H1 (cell line): ENCODE data around the gene PCSK9. TPM values are rescaled to one million over a fixed set of nuclear protein-coding genes. Genes with fewer than 3 reads are reported as not detected.

Experiments
- CTCF ChIA-PET: fragments of 300-600 bp; sonication (Branson Sonifier 250); formaldehyde crosslinking; loops from one replicate; lab custom pipeline; 2021; ENCODE audit not compliant: partially characterized antibody; lab: Charles Lee
- POLR2A ChIA-PET: fragments of 300-600 bp; sonication (Branson Sonifier 250); formaldehyde crosslinking; loops from one replicate; lab custom pipeline; 2021; ENCODE audit warnings: inconsistent platforms; ENCODE audit not compliant: partially characterized antibody; lab: Charles Lee
- DNase-seq, 2 experiments: peaks; one replicate each; pipeline versions ENCODE4 v3.0.0 to v3.0.0-alpha.2; 2010 to 2022; ENCODE audit warnings: low spot score in 2 of 2, low read depth in 1 of 2, mixed read lengths in 1 of 2
- FAIRE-seq: peaks from 2 replicates; lab custom pipeline; 2011; peaks lifted over from hg19 to GRCh38; lab: Jason Lieb, UNC
- H2AFZ ChIP-seq: 2 replicates; pipeline ENCODE4 v1.8.1; 2012; ENCODE audit warnings: low read length, inconsistent platforms
- H2AK5ac ChIP-seq: 2 replicates; pipeline ENCODE4 v1.6.1; 2013; ENCODE audit warnings: low read depth, low read length
- H2BK120ac ChIP-seq: replicated peaks from 2 replicates; pipeline ENCODE3; 2013; ENCODE audit warnings: low read depth, low read length, inconsistent platforms
- H2BK12ac ChIP-seq: 2 replicates; pipeline ENCODE4 v1.6.1; 2013; ENCODE audit warnings: low read depth, low read length
- H2BK15ac ChIP-seq: 2 replicates; pipeline ENCODE4 v1.6.1; 2013; ENCODE audit warnings: low read length
- H2BK20ac ChIP-seq: 2 replicates; pipeline ENCODE4 v1.6.1; 2013; ENCODE audit warnings: low read length
- H2BK5ac ChIP-seq: 2 replicates; pipeline ENCODE4 v1.6.1; 2013; ENCODE audit warnings: low read depth, low read length
- H3K14ac ChIP-seq: 2 replicates; pipeline ENCODE4 v1.6.1; 2013; ENCODE audit warnings: inconsistent platforms; ENCODE audit not compliant: insufficient read length
- H3K18ac ChIP-seq: 2 replicates; pipeline ENCODE4 v1.6.1; 2013; ENCODE audit warnings: low read length; ENCODE audit errors: extremely low read depth
- H3K23ac ChIP-seq: 2 replicates; pipeline ENCODE4 v1.6.1; 2013; ENCODE audit warnings: inconsistent platforms; ENCODE audit not compliant: insufficient read length
- H3K23me2 ChIP-seq: 2 replicates; pipeline ENCODE4 v1.6.1; 2013; ENCODE audit warnings: low read depth, low read length
- H3K27ac ChIP-seq: 2 replicates; pipeline ENCODE4 v1.6.1; 2011; ENCODE audit warnings: low read depth, low read length, inconsistent platforms
- H3K27me3 ChIP-seq, 4 experiments: replicated peaks in 1 of 4; 1 replicate in 1 of 4; 2 replicates in 3 of 4; pipeline versions ENCODE4 v1.6.1 to v1.8.1; 2011 to 2013; ENCODE audit warnings: low read length in 3 of 4, mild to moderate bottlenecking in 3 of 4, inconsistent platforms in 2 of 4, mixed read lengths in 2 of 4, moderate library complexity in 1 of 4; ENCODE audit not compliant: control insufficient read depth in 3 of 4, insufficient read depth in 3 of 4; ENCODE audit errors: extremely low read depth in 1 of 4
- H3K36me3 ChIP-seq, 4 experiments: 2 replicates each; pipeline versions ENCODE4 v1.6.1 to v1.8.1; 2011 to 2013; ENCODE audit warnings: mild to moderate bottlenecking in 4 of 4, low read length in 3 of 4, moderate library complexity in 2 of 4, control low read depth in 1 of 4, inconsistent platforms in 1 of 4; ENCODE audit not compliant: insufficient read depth in 4 of 4, control insufficient read depth in 2 of 4
- H3K4ac ChIP-seq: replicated peaks from 2 replicates; pipeline ENCODE3; 2013; ENCODE audit warnings: low read length, low read depth, mixed read lengths, inconsistent platforms; ENCODE audit not compliant: insufficient read length
- H3K4me1 ChIP-seq, 4 experiments: replicated peaks in 1 of 4; 1 replicate in 1 of 4; 2 replicates in 3 of 4; pipeline versions ENCODE4 v1.6.1 to v1.8.1; 2011 to 2013; ENCODE audit warnings: low read length in 3 of 4, inconsistent platforms in 2 of 4, mixed read lengths in 1 of 4; ENCODE audit not compliant: insufficient read depth in 4 of 4, control insufficient read depth in 3 of 4
- H3K4me2 ChIP-seq, 2 experiments: 2 replicates each; pipeline versions ENCODE4 v1.6.1 to v1.8.1; 2011 to 2013; ENCODE audit warnings: low read depth in 2 of 2, low read length in 2 of 2, control low read depth in 1 of 2, inconsistent platforms in 1 of 2, mild to moderate bottlenecking in 1 of 2; ENCODE audit not compliant: insufficient read depth in 1 of 2
- H3K4me3 ChIP-seq, 4 experiments: fragments of 200-600, 300-600 bp in 1 of 4; sonication (generic), shearing (Covaris generic), sonication (Bioruptor Twin) in 1 of 4; 2 replicates each; pipeline versions ENCODE4 v1.5.1 to v1.8.1; 2011 to 2016; ENCODE audit warnings: low read length in 4 of 4, low read depth in 3 of 4, control low read depth in 2 of 4, inconsistent platforms in 2 of 4, mild to moderate bottlenecking in 2 of 4, mixed read lengths in 1 of 4, moderate library complexity in 1 of 4; ENCODE audit not compliant: insufficient read depth in 2 of 4; ENCODE audit errors: extremely low read depth in 1 of 4
- H3K56ac ChIP-seq: replicated peaks from 2 replicates; pipeline ENCODE3; 2013; ENCODE audit warnings: low read depth, mild to moderate bottlenecking, mixed read lengths, low read length, inconsistent platforms; ENCODE audit not compliant: insufficient read length
- H3K79me1 ChIP-seq: 2 replicates; pipeline ENCODE4 v1.6.1; 2013; ENCODE audit warnings: low read depth, low read length, control low read depth
- H3K79me2 ChIP-seq, 2 experiments: 2 replicates each; pipeline versions ENCODE4 v1.6.1 to v1.8.1; 2012 to 2013; ENCODE audit warnings: low read length in 2 of 2, mild to moderate bottlenecking in 2 of 2, inconsistent platforms in 1 of 2; ENCODE audit not compliant: insufficient read depth in 2 of 2, control insufficient read depth in 1 of 2
- H3K9ac ChIP-seq, 4 experiments: replicated peaks in 1 of 4; 1 replicate in 1 of 4; 2 replicates in 3 of 4; pipeline versions ENCODE4 v1.6.1 to v1.8.1; 2011 to 2013; ENCODE audit warnings: low read depth in 3 of 4, low read length in 3 of 4, control low read depth in 2 of 4, mild to moderate bottlenecking in 2 of 4, moderate library complexity in 2 of 4, inconsistent platforms in 1 of 4; ENCODE audit errors: extremely low read depth in 1 of 4
- H3K9me3 ChIP-seq, 2 experiments: 2 replicates each; pipeline versions ENCODE4 v1.6.1 to v1.8.1; 2012 to 2013; ENCODE audit warnings: mild to moderate bottlenecking in 2 of 2, moderate library complexity in 2 of 2, control low read depth in 1 of 2, inconsistent platforms in 1 of 2, low read depth in 1 of 2, low read length in 1 of 2, mixed read lengths in 1 of 2; ENCODE audit not compliant: insufficient read depth in 2 of 2
- H4K20me1 ChIP-seq, 2 experiments: replicated peaks in 1 of 2; 2 replicates each; pipeline versions ENCODE3 to v1.8.1; 2011 to 2013; ENCODE audit warnings: inconsistent platforms in 2 of 2, low read length in 2 of 2, mild to moderate bottlenecking in 1 of 2; ENCODE audit not compliant: insufficient read depth in 2 of 2, control insufficient read depth in 1 of 2
- H4K5ac ChIP-seq: 2 replicates; pipeline ENCODE4 v1.6.1; 2013; ENCODE audit warnings: low read length, low read depth, mixed read lengths, inconsistent platforms; ENCODE audit not compliant: insufficient read length
- H4K8ac ChIP-seq: 2 replicates; pipeline ENCODE4 v1.8.0; 2013; ENCODE audit warnings: mild to moderate bottlenecking, moderate library complexity, low read length, inconsistent platforms; ENCODE audit not compliant: insufficient read depth; ENCODE audit errors: extremely low read depth
- H4K91ac ChIP-seq: replicated peaks from 2 replicates; pipeline ENCODE3; 2013; ENCODE audit warnings: low read length, mixed read lengths, inconsistent platforms; ENCODE audit not compliant: insufficient read length
- CBX8 ChIP-seq: fragments of 300-800, 300-1000 bp; sonication (generic); IDR thresholded peaks from 2 replicates; pipeline ENCODE4 v1.7.1; 2016; ENCODE audit warnings: low read depth, low read length, borderline replicate concordance
- WGBS, 2 experiments: shearing (Covaris generic) in 1 of 2; methylation state at CpG; one replicate each; pipeline versions ENCODE4 v1.1.6 to v1.1.7; 2013 to 2015; ENCODE audit warnings: low lambda C conversion rate in 2 of 2, mixed read lengths in 2 of 2, inconsistent platforms in 1 of 2, low coverage in 1 of 2, missing lambda C conversion rate in 1 of 2; ENCODE audit not compliant: insufficient replicate concordance in 2 of 2, insufficient coverage in 1 of 2, insufficient read length in 1 of 2; ENCODE audit errors: extremely low coverage in 1 of 2, missing lambda C conversion rate in 1 of 2; 5-methylcytosine and 5-hydroxymethylcytosine counted together
- polyA plus RNA-seq, 7 experiments: library from polyadenylated mRNA; depleted of rRNA in 3 of 7; stranded (reverse) in 5 of 7; unstranded in 2 of 7; fragments of >200 nt in 5 of 7; fragments of 200-250 nt in 2 of 7; gene quantifications; 1 replicate in 5 of 7; 2 replicates in 1 of 7; 4 replicates in 1 of 7; pipeline versions ENCODE4 v1.2.1 to v1.2.3, GENCODE V29; 2011 to 2013; ENCODE audit warnings: missing spikeins in 2 of 7, mixed read lengths in 2 of 7
- total RNA-seq: library from RNA; stranded (reverse); fragmentation: NEBNext Ultra II Directional; extraction: Animal tissue kit (Norgen Biotek cat#: 25700); gene quantifications from 2 replicates; pipeline ENCODE4 v1.2.1, GENCODE V29; 2021

PCSK9 gene
- total and polyA plus RNA-seq, 2 of the 8 experiments (the other 6 are each of a cell fraction or from before 2014, with no cell fraction given): 22.3 to 32.3 TPM

- no peaks in the 10 kb centered on the region for H3K27me3 ChIP-seq
- no peak overlapping the region for H3K9ac ChIP-seq
- H3K27ac ChIP-seq: no peak overlapping the region
- H4K5ac ChIP-seq: no peak overlapping the region
- H3K36me3 ChIP-seq: peaks cover 18 to 47% (median 41%) of the 10 kb centered on the region in 4 experiments
- H4K20me1 ChIP-seq: no peaks in the 10 kb centered on the region
- 88% methylated on average over 2 of the region's 2 CpGs; no CpG with 5 or more reads in 1 of the 2 experiments for WGBS, 2 experiments
- H2BK15ac ChIP-seq: no peak overlapping the region
- H2BK20ac ChIP-seq: no peak overlapping the region
- no peaks in the 10 kb centered on the region for H3K9me3 ChIP-seq
- H4K91ac ChIP-seq: no peak overlapping the region
- H3K56ac ChIP-seq: no peak overlapping the region
- no peak overlapping the region for H2BK12ac ChIP-seq
- H3K79me1 ChIP-seq: no peaks in the 10 kb centered on the region
- ChIA-PET CTCF (interaction anchor here (1.1 kb wide), 1 partner anchor 54 kb away, joined by 3 read pairs; no protein-coding TSS in a partner anchor), POLR2A (no interaction called here)
- H3K4me1 ChIP-seq: no peaks in the 10 kb centered on the region
- H2BK5ac ChIP-seq: no peak overlapping the region
- no peak overlapping the region for H3K23ac ChIP-seq
- no peak overlapping the region for H2AFZ ChIP-seq
- no peak for DNase-seq
- H3K79me2 ChIP-seq: no peaks in the 10 kb centered on the region
- H3K4me3 ChIP-seq: no peak overlapping the region
- no peak for FAIRE-seq
- H2BK120ac ChIP-seq: no peak overlapping the region
- H2AK5ac ChIP-seq: no peak overlapping the region
- no peaks in the 10 kb centered on the region for H3K23me2 ChIP-seq
- no peak overlapping the region for H4K8ac ChIP-seq
- no peak overlapping the region for H3K4ac ChIP-seq
- no peak overlapping the region for H3K4me2 ChIP-seq
- no peak overlapping the region for H3K14ac ChIP-seq
- H3K18ac ChIP-seq: no peak overlapping the region
- no peak for TF ChIP-seq CBX8
These were observed 50.3 kb downstream of the PCSK9 start for GRCh38 chr1:55089683-55090082.
